GM19324 (cell line): ENCODE data around the gene JAML.

Experiments used
- ATAC-seq: cut with Tn5 transposase; IDR thresholded peaks from one replicate; pipeline ENCODE4 v1.9.1; 2021; ENCODE audit warnings: mild to moderate bottlenecking, moderate library complexity; ENCODE audit not compliant: unreplicated experiment, low FRiP score

JAML gene

GRCh38 chr11:118149493-118149892 is 75.3 kb downstream of the JAML start:
- ATAC-seq: no peak

GRCh38 chr11:118148856-118149255 is 76.0 kb downstream of the JAML start:
- ATAC-seq: no peak

GRCh38 chr11:118148240-118148639 is 76.6 kb downstream of the JAML start:
- no peak for ATAC-seq

GRCh38 chr11:118147502-118147901 is 77.3 kb downstream of the JAML start:
- no peak for ATAC-seq

GRCh38 chr11:118146554-118146953 is 78.3 kb downstream of the JAML start:
- no peak for ATAC-seq

GRCh38 chr11:118145285-118146227 is 79.3 kb downstream of the JAML start:
- peak; percentile 77 for ATAC-seq

- no peak for ATAC-seq
Observed at GRCh38 chr11:118144301-118145268, 80.2 kb downstream of the JAML start.
